SU-DHL-6 (cell line): Measurements from ENCODE around the gene DTNA.
"Not testable (repeated sequence)": the region's sequence is repeated elsewhere in the genome, so short reads cannot be mapped to it uniquely, and the experiment has no call there.

Experiments
- H2AFZ ChIP-seq: fragments of 200-600 bp; sonication (generic); 2 replicates; pipeline ENCODE4 v1.6.1; 2014; ENCODE audit warnings: low read depth, mild to moderate bottlenecking, moderate library complexity, mixed read lengths, antibody characterized with exemption, low read length; ENCODE audit not compliant: severe bottlenecking
- H3F3A ChIP-seq: fragments of 200-600 bp; shearing (Covaris generic); 2 replicates; pipeline ENCODE4 v1.6.0; 2016; ENCODE audit warnings: antibody characterized with exemption, mild to moderate bottlenecking; ENCODE audit not compliant: insufficient read depth
- H3K27ac ChIP-seq: fragments of 200-600 bp; sonication (generic); 2 replicates; pipeline ENCODE4 v1.5.1; 2016; ENCODE audit warnings: low read depth, mild to moderate bottlenecking, low read length, moderate library complexity, mixed read lengths
- H3K27me3 ChIP-seq: fragments of 200-600 bp; sonication (generic), shearing (Covaris generic); 2 replicates; pipeline ENCODE4 v1.6.0; 2014; ENCODE audit warnings: mild to moderate bottlenecking, low read length
- H3K36me3 ChIP-seq: fragments of 200-600 bp; sonication (generic); 2 replicates; pipeline ENCODE4 v1.6.1; 2014; ENCODE audit warnings: mild to moderate bottlenecking, low read length, mixed read lengths
- H3K4me2 ChIP-seq: fragments of 300-600, 200-600 bp; shearing (Covaris generic), sonication (generic); 2 replicates; pipeline ENCODE4 v1.6.0; 2014; ENCODE audit warnings: low read length, low read depth, mild to moderate bottlenecking; ENCODE audit not compliant: poor library complexity, severe bottlenecking
- H3K4me3 ChIP-seq: fragments of 200-600 bp; sonication (generic); 2 replicates; pipeline ENCODE4 v1.5.1; 2014; ENCODE audit warnings: antibody characterized with exemption, low read length, mild to moderate bottlenecking, mixed read lengths; ENCODE audit not compliant: insufficient read depth, poor library complexity, severe bottlenecking
- H3K79me2 ChIP-seq: fragments of 200-600 bp; sonication (generic); 2 replicates; pipeline ENCODE4 v1.6.1; 2014; ENCODE audit warnings: mild to moderate bottlenecking, low read length, moderate library complexity; ENCODE audit not compliant: insufficient read depth
- H3K9ac ChIP-seq: fragments of 200-600 bp; sonication (generic); 2 replicates; pipeline ENCODE4 v1.7.0; 2014; ENCODE audit warnings: mild to moderate bottlenecking, low read length
- H3K9me2 ChIP-seq: fragments of 200-600 bp; sonication (generic); replicated peaks from 2 replicates; pipeline ENCODE4 v1.6.1; 2014; ENCODE audit warnings: low read length; ENCODE audit not compliant: insufficient read depth
- H3K9me3 ChIP-seq: fragments of 200-600 bp; sonication (generic); 2 replicates; pipeline ENCODE4 v1.6.1; 2014; ENCODE audit warnings: low read length, mixed read lengths; ENCODE audit not compliant: insufficient read depth
- H4K20me1 ChIP-seq: fragments of 200-600 bp; sonication (generic); 2 replicates; pipeline ENCODE4 v1.6.1; 2014; ENCODE audit warnings: low read depth, mild to moderate bottlenecking, antibody characterized with exemption, low read length, moderate library complexity, mixed read lengths
- EZH2phosphoT487 ChIP-seq: fragments of 200-600 bp; sonication (generic), shearing (Covaris generic); conservative IDR thresholded peaks from 2 replicates; pipeline ENCODE4 v1.6.1; 2018; ENCODE audit warnings: mild to moderate bottlenecking, antibody characterized with exemption, low read length, moderate library complexity, mixed read lengths
- TF ChIP-seq, protein P1 (sequence below): fragments of 200-600 bp; sonication (generic); IDR thresholded peaks from one replicate; pipeline ENCODE4 v1.5.1; 2017; ENCODE audit warnings: antibody characterized with exemption, mild to moderate bottlenecking, low read length, moderate library complexity; ENCODE audit not compliant: insufficient read depth, poor library complexity, severe bottlenecking

The DTNA gene

DNA sequence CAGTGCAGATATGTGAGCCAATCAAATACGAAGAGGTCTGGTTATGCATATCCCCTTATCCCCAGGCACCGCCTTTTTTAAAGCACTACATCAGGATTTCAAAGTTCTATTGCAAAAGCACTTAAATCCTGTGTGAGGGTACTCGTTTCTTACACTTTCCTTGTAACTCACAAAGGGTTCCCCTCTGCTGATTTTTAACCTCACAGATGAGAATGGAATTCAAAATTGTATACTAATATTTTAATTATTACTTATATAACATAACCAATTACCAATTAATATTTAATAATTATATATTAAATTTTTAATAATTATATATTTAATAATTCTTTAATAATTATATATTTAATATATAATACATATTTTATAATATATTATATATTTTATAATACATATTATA, 204.9 kb downstream of the DTNA start:
- no peaks in the 10 kb centered on the region for H3K27me3 ChIP-seq
- no peaks in the 10 kb centered on the region for H4K20me1 ChIP-seq
- no peaks in the 10 kb centered on the region for H3F3A ChIP-seq
- no peaks in the 10 kb centered on the region for H3K9me2 ChIP-seq
- no peak overlapping the region for H3K4me3 ChIP-seq
- no peaks in the 10 kb centered on the region for H3K79me2 ChIP-seq
- TF ChIP-seq, protein P1, sequence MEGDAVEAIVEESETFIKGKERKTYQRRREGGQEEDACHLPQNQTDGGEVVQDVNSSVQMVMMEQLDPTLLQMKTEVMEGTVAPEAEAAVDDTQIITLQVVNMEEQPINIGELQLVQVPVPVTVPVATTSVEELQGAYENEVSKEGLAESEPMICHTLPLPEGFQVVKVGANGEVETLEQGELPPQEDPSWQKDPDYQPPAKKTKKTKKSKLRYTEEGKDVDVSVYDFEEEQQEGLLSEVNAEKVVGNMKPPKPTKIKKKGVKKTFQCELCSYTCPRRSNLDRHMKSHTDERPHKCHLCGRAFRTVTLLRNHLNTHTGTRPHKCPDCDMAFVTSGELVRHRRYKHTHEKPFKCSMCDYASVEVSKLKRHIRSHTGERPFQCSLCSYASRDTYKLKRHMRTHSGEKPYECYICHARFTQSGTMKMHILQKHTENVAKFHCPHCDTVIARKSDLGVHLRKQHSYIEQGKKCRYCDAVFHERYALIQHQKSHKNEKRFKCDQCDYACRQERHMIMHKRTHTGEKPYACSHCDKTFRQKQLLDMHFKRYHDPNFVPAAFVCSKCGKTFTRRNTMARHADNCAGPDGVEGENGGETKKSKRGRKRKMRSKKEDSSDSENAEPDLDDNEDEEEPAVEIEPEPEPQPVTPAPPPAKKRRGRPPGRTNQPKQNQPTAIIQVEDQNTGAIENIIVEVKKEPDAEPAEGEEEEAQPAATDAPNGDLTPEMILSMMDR: no peak
- no peak for TF ChIP-seq EZH2phosphoT487
- no peaks in the 10 kb centered on the region for H3K36me3 ChIP-seq
- no peak overlapping the region for H3K9ac ChIP-seq
- no peak overlapping the region for H3K27ac ChIP-seq
- no peak overlapping the region for H2AFZ ChIP-seq
- no peaks in the 10 kb centered on the region for H3K9me3 ChIP-seq
- H3K4me2 ChIP-seq: no peak overlapping the region

DNA sequence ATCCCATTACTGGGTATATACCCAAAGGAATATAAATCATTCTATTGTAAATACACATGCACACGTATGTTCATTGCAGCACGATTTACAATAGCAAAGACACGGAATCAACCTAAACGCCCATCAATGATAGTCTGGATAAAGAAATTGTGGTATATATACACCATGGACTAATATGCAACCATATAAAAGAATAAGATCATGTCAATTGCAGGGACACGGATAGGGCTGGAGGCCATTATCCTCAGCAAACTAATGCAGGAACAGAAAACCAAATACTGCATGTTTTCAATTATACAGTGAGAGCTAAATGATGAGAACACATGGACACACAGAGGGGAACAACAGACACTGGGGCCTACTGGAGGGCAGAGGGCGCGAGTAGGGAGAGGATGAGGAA, 206.4 kb downstream of the DTNA start:
- H3K27me3 ChIP-seq, H3F3A ChIP-seq, H2AFZ ChIP-seq, H3K27ac ChIP-seq, H3K9me3 ChIP-seq, H3K4me2 ChIP-seq, H3K36me3 ChIP-seq, H3K79me2 ChIP-seq, H3K9me2 ChIP-seq, H3K9ac ChIP-seq, H3K4me3 ChIP-seq, H4K20me1 ChIP-seq: not testable (repeated sequence)

DNA sequence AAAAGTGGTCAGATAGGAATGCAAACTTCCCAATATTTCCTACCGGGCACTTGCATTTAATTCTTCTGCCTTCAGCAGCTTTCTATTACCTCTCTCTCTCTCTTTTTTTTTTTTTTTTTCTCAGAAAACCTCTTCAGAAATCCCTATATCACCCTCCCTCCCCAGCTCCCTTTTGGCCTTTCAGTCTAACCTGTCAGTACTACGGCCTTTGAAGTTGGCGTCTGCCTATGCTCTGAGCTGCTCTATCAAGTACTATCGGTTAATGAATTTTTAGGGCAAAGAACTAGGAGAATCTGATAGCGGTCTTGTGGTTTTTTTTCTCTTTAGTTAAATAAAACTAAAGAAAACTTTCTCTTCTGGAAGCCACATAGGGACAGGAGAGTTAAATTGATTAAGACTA, 208.8 kb downstream of the DTNA start:
- Histone ChIP-seq H3K79me2 (no peaks in the 10 kb centered on the region), H3K9me3 (no peaks in the 10 kb centered on the region), H3K27ac (no peak overlapping the region)

GRCh38 chr18:34921226-34921625, 211.1 kb downstream of the DTNA start:
- Histone ChIP-seq H3K9ac (no peak overlapping the region), H3K4me2 (no peak overlapping the region), H3K27ac (no peak overlapping the region), H4K20me1 (no peaks in the 10 kb centered on the region), H3K36me3 (no peaks in the 10 kb centered on the region), H3K9me2 (no peaks in the 10 kb centered on the region), H2AFZ (no peak overlapping the region), H3K27me3 (no peaks in the 10 kb centered on the region), H3K4me3 (no peak overlapping the region), H3K79me2 (no peaks in the 10 kb centered on the region), H3K9me3 (no peaks in the 10 kb centered on the region), H3F3A (no peaks in the 10 kb centered on the region)
- TF ChIP-seq EZH2phosphoT487: no peak
- TF ChIP-seq, protein P1: no peak

More for the DNA sequence above, 208.8 kb downstream of the DTNA start:
- H3K4me2 ChIP-seq: no peak overlapping the region
- no peaks in the 10 kb centered on the region for H3K27me3 ChIP-seq
- H3K9ac ChIP-seq: no peak overlapping the region
- H3F3A ChIP-seq: no peaks in the 10 kb centered on the region
- H4K20me1 ChIP-seq: no peaks in the 10 kb centered on the region
- no peak overlapping the region for H3K4me3 ChIP-seq
- H3K36me3 ChIP-seq: no peaks in the 10 kb centered on the region
- TF ChIP-seq, protein P1: no peak
- TF ChIP-seq EZH2phosphoT487: no peak
- H3K9me2 ChIP-seq: no peaks in the 10 kb centered on the region
- H2AFZ ChIP-seq: no peak overlapping the region
